NCI-H446 (cell line): ENCODE data around the gene AZI2.

Experiments used
- DNase-seq, 2 experiments: peaks; one replicate each; lab custom pipeline; 2025; lab: John Stamatoyannopoulos, UW

The AZI2 gene

GRCh38 chr3:28348629-28349468 lies at the start of gene AZI2, which contains the start of gene ZCWPW2:
Gene AZI2, minus strand, starts transcription at chr3:28348824. Its CDS starts 8,207 bp downstream, at chr3:28340617.
Gene ZCWPW2, plus strand, starts transcription at chr3:28348721. Its CDS starts 64,348 bp downstream, at chr3:28413069.
- peak; percentile 82 to 94 for DNase-seq

- no peak for DNase-seq
Observed at GRCh38 chr3:28388978-28389377, 40.4 kb upstream of the AZI2 start.

- no peak for DNase-seq
Observed at GRCh38 chr3:28386049-28386448, 37.4 kb upstream of the AZI2 start.

GRCh38 chr3:28376424-28376823 lies 27.8 kb upstream of the AZI2 start:
- no peak for DNase-seq

GRCh38 chr3:28349469-28350000 lies 911 bp upstream of the AZI2 start:
- DNase-seq, result peak in 1 of 2 experiments; percentile 25

- peak in 1 of 2 experiments; percentile 45 for DNase-seq
Observed at GRCh38 chr3:28348265-28348628, 377 bp downstream of the AZI2 start.

GRCh38 chr3:28347374-28348264 lies 1.0 kb downstream of the AZI2 start:
- no peak for DNase-seq

GRCh38 chr3:28345690-28346089 lies 2.9 kb downstream of the AZI2 start:
- DNase-seq, result no peak

GRCh38 chr3:28343144-28343543 lies 5.5 kb downstream of the AZI2 start:
- no peak for DNase-seq

- DNase-seq, result no peak
Observed at GRCh38 chr3:28337230-28337629, 11.4 kb downstream of the AZI2 start.

- DNase-seq, result no peak
Observed at GRCh38 chr3:28335246-28335645, 13.4 kb downstream of the AZI2 start.

GRCh38 chr3:28334552-28334951 lies 14.1 kb downstream of the AZI2 start:
- DNase-seq, result no peak

- peak in 1 of 2 experiments; percentile 16 for DNase-seq
Observed at GRCh38 chr3:28328188-28329151, 20.2 kb downstream of the AZI2 start.

- no peak for DNase-seq
Observed at GRCh38 chr3:28326458-28326926, 22.1 kb downstream of the AZI2 start.

GRCh38 chr3:28322464-28322863 lies 26.2 kb downstream of the AZI2 start:
- DNase-seq, result no peak

GRCh38 chr3:28320981-28321380 lies 27.6 kb downstream of the AZI2 start:
- DNase-seq, result no peak

GRCh38 chr3:28317438-28318022 lies 31.1 kb downstream of the AZI2 start:
- DNase-seq, result peak in 1 of 2 experiments; percentile 42

GRCh38 chr3:28316226-28316625 lies 32.4 kb downstream of the AZI2 start:
- DNase-seq, result no peak

- DNase-seq, result no peak
Observed at GRCh38 chr3:28315711-28316110, 32.9 kb downstream of the AZI2 start.

- no peak for DNase-seq
Observed at GRCh38 chr3:28308196-28308595, 40.4 kb downstream of the AZI2 start.

- no peak for DNase-seq
Observed at GRCh38 chr3:28301688-28302087, 46.9 kb downstream of the AZI2 start.
